GM19467 (cell line): ENCODE measurements around the gene PDHX.

Source experiments
- ATAC-seq: cut with Tn5 transposase; IDR thresholded peaks from one replicate; pipeline ENCODE4 v1.9.1; 2021; ENCODE audit warnings: mild to moderate bottlenecking, moderate library complexity; ENCODE audit not compliant: unreplicated experiment

PDHX gene

DNA sequence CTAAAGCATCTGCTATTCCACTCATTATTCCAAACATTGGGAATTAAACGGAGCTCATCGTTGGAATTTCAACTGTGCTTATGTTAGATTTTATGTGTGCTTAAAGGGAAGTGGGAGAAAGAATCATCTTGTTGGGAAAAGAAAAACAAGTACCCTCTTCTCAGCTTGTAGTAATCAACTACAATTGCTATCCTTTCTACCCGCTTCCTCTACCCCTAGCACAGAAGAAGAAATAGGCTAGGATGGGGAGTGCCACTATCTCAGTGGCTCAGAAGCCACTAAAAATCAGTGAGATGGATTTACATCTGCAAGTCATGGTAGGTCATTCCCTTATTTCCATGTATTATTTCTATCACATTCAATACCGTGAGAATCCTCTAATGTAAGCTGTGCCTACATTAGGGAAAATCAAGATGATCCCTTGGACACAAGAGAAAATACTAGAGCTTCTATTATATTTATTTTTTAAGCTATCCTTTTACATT lies 124.7 kb downstream of the PDHX start:
- ATAC-seq = no peak

DNA sequence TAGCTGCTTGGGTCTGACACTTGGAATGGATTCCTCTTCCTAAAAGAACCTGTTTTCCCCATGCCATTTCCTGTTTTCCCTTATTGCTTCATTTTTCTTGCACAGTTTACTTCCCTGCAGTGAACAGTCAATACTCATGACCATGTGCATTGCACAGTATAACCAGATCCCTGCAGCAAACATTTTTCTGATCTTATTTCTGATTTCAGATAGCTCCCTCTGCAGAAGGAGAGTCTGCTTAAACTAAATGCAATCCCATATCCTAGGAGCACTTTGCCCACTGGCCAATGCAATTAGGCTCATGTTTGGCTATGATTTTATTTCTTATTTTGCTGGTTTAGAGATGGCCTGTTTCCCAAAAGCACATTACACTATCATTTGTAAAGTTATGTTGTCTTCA lies 125.8 kb downstream of the PDHX start:
- no peak for ATAC-seq

DNA sequence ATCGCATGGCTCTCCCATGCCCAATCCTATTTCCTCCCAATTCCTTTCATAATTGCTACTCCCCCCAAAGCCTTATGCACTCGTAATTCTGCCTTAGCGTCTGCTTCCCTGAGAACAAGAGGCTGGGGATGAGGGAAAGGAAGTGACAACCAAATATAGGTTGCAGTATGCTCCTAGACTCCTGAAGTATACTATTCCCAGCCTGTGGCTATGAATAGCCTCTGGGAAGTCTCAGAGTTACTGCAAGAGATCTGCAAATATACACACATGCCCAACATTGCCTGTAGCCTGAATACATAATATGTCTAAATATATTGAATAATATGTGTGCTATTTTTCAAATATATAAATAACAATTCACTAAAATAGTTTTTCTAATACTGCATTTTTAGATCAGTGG lies 126.5 kb downstream of the PDHX start:
- ATAC-seq = no peak

DNA sequence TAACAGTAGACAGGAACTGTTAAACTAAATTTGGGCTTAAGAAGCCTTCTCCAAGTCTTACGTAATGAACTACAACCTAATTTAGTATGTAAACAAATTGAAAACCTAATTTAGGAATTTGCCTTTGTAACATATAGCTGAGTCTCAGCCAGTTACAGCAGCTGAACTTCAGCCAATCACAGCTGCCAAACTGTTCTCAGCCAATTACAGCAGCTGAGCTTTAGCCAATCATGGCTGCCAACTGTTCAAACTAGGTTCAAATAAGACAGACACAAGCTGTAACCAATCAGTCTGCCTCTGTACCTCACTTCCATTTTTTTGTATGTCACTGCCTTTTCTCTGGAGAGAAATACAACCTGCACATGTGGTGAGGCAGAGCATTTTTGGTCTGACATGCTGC lies 127.5 kb downstream of the PDHX start:
- ATAC-seq = no peak

DNA sequence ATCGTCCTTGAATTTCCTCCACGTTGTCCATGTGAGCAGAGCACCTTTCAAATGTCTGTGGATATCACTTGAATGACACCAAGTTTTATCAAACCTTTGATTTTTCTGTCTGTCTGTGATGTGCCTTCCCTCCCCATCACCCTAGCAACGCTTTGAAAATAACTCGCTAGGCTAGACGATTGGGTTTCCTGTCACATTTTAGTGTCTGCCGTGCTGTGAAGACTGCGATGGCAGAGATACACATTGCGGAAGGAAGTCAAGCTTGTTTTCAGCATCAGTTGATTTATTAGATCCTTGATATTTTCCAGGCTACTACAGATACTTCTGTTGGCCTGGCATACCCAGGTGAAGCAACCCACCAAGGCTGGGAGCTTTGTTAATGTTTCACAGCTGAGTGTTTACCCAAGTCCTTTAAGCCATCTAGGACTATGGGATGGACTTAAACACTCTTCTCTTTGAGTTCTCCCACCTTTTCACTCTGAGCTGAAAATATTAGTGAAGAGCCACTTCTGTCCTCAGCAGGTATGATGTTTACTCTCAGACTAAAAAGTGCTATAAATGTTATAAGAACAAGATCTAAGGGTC lies 128.9 kb downstream of the PDHX start:
- peak; percentile 54 for ATAC-seq
